Astrocyte (in vitro differentiated cells and primary cell): Measurements from ENCODE around the gene PLAAT2.

Experiments used
- EZH2 ChIP-seq: IDR thresholded peaks from 2 replicates; pipeline ENCODE4 v1.6.1; 2012; ENCODE audit warnings: mild to moderate bottlenecking, low read length, inconsistent platforms; ENCODE audit not compliant: insufficient read depth
- TF ChIP-seq, protein P1 (sequence below): IDR thresholded peaks from 2 replicates; pipeline ENCODE4 v1.5.1; 2011; ENCODE audit warnings: low read depth, mild to moderate bottlenecking, inconsistent platforms, low read length, moderate library complexity; ENCODE audit not compliant: insufficient read depth

- TF ChIP-seq, protein P1, sequence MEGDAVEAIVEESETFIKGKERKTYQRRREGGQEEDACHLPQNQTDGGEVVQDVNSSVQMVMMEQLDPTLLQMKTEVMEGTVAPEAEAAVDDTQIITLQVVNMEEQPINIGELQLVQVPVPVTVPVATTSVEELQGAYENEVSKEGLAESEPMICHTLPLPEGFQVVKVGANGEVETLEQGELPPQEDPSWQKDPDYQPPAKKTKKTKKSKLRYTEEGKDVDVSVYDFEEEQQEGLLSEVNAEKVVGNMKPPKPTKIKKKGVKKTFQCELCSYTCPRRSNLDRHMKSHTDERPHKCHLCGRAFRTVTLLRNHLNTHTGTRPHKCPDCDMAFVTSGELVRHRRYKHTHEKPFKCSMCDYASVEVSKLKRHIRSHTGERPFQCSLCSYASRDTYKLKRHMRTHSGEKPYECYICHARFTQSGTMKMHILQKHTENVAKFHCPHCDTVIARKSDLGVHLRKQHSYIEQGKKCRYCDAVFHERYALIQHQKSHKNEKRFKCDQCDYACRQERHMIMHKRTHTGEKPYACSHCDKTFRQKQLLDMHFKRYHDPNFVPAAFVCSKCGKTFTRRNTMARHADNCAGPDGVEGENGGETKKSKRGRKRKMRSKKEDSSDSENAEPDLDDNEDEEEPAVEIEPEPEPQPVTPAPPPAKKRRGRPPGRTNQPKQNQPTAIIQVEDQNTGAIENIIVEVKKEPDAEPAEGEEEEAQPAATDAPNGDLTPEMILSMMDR = no peak
- TF ChIP-seq EZH2 = no peak
Observed at GRCh38 chr11:63510360-63511047, 52.7 kb downstream of the PLAAT2 start.
